ENCODE data around the gene LGR4. TPM values are rescaled to one million over a fixed set of nuclear protein-coding genes. Genes with fewer than 3 reads are reported as not detected.

The LGR4 gene
- total RNA-seq, 1 donor from 2014 or later, result 17.4 TPM

DNA sequence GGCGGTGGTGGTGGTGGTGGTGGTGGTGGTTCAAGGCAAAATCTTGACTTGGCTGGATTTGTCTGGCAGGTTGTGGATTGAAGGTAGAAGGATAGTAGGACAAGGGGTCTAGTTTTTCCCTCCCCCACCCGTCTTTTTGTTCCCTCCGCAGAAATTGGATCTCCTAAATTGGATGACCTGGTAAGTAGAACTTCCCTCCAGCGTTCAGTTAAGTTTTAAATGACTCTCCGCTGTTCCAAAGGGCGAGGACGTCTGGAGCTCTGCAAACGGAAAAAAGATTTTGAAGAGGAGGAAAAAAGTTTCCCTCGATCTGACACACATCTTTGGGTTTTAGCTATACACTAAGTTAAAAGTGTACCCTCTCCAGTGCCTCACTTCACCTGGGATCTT, 422 bp upstream of the LGR4 start:
- Histone ChIP-seq H3K36me3 (ENCODE audit: control insufficient read depth, insufficient read depth, low read length) (no peaks in the 10 kb centered on the region), H3K27me3 (ENCODE audit: control insufficient read depth, insufficient read depth, low read length) (no peaks in the 10 kb centered on the region), H3K4me3 (ENCODE audit: low read depth, low read length) (peak overlapping the region; percentile 75)
- DNase-seq (ENCODE audit: low read depth), result no peak
- FAIRE-seq, result no peak
- TF ChIP-seq, protein P1, sequence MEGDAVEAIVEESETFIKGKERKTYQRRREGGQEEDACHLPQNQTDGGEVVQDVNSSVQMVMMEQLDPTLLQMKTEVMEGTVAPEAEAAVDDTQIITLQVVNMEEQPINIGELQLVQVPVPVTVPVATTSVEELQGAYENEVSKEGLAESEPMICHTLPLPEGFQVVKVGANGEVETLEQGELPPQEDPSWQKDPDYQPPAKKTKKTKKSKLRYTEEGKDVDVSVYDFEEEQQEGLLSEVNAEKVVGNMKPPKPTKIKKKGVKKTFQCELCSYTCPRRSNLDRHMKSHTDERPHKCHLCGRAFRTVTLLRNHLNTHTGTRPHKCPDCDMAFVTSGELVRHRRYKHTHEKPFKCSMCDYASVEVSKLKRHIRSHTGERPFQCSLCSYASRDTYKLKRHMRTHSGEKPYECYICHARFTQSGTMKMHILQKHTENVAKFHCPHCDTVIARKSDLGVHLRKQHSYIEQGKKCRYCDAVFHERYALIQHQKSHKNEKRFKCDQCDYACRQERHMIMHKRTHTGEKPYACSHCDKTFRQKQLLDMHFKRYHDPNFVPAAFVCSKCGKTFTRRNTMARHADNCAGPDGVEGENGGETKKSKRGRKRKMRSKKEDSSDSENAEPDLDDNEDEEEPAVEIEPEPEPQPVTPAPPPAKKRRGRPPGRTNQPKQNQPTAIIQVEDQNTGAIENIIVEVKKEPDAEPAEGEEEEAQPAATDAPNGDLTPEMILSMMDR (IDR thresholded peaks at IDR 0.05; ENCODE audit: insufficient read depth, low read length, severe bottlenecking), result no peak

DNA sequence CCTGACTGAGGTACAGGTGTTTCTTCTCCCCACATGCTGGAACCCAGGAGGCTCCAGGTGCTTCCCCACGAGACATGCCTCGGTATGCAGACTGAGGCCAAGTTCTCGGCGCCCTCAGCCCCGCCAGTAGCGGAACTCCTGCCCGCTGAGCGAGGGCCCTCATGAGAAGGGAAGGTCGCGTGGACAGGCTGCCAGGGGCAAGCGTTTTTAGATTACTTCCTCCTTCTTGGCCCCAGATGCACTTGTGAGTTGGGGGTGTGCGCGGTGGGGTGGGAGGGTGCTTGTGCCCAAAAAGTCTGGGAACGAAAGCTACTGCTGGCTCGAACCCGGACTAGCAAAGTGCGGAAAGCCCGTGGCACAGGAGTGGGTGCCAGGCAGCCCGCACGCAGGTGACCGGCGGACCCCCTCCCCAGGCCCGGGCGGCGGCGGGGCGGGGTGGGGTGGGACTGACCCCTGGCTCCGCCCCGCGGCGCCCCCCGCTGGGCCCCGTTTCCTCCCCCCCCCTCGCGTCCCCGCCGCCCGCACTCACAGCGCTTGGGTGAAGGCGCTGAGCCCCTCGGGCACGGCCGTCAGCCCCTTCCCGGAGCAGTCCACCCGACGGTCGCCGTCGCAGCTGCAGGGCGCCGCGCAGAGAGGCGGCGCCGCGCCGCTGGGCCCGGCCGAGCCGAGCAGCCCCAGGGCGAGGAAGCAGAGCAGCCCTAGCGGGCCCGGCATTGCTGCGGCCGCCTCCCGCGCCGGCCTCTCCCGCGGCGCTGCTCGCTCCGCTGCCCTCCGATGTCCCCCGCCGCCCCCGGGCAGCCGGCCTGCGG, 797 bp downstream of the LGR4 start:
- TF ChIP-seq, protein P1 (IDR thresholded peaks at IDR 0.05; ENCODE audit: insufficient read depth, low read length, severe bottlenecking), result no peak
- no peak for FAIRE-seq
- no peak for DNase-seq (ENCODE audit: low read depth)
- H3K36me3 ChIP-seq (ENCODE audit: control insufficient read depth, insufficient read depth, low read length), result no peaks in the 10 kb centered on the region
- no peaks in the 10 kb centered on the region for H3K27me3 ChIP-seq (ENCODE audit: control insufficient read depth, insufficient read depth, low read length)
- peak overlapping the region; percentile 75 for H3K4me3 ChIP-seq (ENCODE audit: low read depth, low read length)

DNA sequence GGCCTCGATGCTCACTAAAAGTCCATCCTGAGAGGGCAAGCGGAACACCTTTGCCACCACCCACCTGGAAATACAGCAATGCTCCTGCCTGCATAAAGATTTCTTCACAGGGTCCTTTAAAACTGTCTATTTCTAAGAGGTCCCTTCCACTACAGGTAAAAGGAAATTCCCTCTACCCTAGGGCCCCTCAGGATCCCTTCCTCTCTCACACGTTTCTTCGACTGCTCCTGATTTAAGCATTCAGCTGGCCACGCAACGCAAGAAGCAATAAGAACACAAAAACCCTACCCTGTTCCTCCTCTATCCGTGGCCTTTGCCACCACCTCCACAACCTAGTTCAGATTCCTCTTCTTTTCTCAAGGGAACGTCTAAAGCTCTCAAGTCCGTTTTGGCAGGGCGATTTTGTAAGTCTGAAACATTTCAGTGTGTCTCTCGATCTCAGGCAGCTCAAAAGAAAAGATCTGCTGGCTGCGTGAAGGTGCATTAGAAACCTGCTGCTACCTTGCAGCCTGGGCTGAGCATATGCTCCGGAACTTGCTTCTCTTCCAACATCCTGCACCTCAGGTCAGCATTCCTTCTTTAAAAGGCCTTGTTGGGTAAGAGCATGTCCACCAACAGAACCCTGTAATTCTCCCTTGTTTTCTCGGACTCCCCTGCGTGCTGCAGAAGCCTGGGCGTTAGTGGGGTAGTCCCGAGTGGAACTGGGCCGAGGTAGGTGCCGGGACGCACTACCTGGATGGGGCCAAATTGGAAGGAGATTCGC, 1.6 kb downstream of the LGR4 start:
- Histone ChIP-seq H3K36me3 (ENCODE audit: control insufficient read depth, insufficient read depth, low read length) (no peaks in the 10 kb centered on the region), H3K27me3 (ENCODE audit: control insufficient read depth, insufficient read depth, low read length) (no peaks in the 10 kb centered on the region), H3K4me3 (ENCODE audit: low read depth, low read length) (peak overlapping the region; percentile 75)
- DNase-seq (ENCODE audit: low read depth) (no peak), FAIRE-seq (no peak)
- TF ChIP-seq, protein P1 (IDR thresholded peaks at IDR 0.05; ENCODE audit: insufficient read depth, low read length, severe bottlenecking), result no peak

DNA sequence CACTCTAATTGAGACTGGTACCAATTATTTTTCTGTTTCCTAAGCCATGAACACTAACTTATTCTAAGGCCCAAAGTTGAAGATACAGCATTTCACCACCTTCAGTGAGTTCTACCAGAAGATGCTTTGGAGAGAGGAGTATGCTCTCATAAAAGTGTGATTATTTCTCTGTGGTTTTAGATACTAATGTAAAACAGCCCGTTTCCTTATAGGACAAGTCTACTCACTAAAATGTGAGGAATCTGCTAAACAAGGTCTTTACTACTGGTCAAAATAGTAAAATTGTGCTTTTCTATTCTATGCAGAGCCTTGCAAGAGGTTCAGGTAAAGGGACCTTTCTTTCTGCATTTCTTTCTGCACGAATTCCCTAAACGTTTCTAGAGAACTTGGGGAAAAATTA, 2.4 kb downstream of the LGR4 start:
- TF ChIP-seq, protein P1 (IDR thresholded peaks at IDR 0.05; ENCODE audit: insufficient read depth, low read length, severe bottlenecking), result no peak
- DNase-seq (ENCODE audit: low read depth) (no peak), FAIRE-seq (no peak)
- no peaks in the 10 kb centered on the region for H3K27me3 ChIP-seq (ENCODE audit: control insufficient read depth, insufficient read depth, low read length)
- H3K4me3 ChIP-seq (ENCODE audit: low read depth, low read length), result peak overlapping the region; percentile 7
- no peaks in the 10 kb centered on the region for H3K36me3 ChIP-seq (ENCODE audit: control insufficient read depth, insufficient read depth, low read length)

DNA sequence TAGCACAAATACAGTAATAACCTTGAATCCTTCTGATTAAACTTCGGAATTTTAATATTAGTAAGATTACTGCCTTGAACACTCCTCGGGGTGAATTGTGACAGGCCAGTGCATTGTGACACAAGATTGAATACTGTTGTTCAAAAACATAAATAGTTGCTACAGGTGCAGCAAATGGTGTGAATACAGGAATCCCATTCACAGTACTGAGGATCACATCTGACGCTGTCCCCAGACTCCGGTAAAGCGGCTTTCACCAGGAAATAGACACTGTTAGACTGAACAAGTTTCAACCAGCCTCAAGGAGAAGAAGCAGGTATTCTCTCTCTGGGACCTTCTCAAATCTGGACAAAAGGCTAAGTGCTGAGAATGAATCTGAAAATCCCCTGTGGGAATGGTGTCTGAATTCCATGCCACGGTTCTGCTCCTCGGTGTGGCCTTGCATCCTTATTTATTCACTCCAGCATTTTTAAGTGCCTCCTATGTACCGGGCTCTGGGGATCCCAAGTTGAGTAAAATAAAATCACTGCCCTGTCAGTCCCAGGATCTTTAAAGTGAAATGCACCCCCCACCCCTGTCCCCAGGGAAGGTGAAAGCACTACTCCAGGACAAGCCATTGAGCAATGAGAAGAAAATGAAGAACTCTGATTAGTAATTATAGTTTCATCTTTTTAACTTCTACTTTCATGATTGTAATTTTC, 3.4 kb downstream of the LGR4 start:
- no peaks in the 10 kb centered on the region for H3K27me3 ChIP-seq (ENCODE audit: control insufficient read depth, insufficient read depth, low read length)
- no peak for FAIRE-seq
- no peaks in the 10 kb centered on the region for H3K36me3 ChIP-seq (ENCODE audit: control insufficient read depth, insufficient read depth, low read length)
- peak; percentile 66 for DNase-seq (ENCODE audit: low read depth)
- H3K4me3 ChIP-seq (ENCODE audit: low read depth, low read length), result peak overlapping the region; percentile 19
- TF ChIP-seq, protein P1 (IDR thresholded peaks at IDR 0.05; ENCODE audit: insufficient read depth, low read length, severe bottlenecking), result no peak

Data from bronchial epithelial cell (primary cell).